Spleen (tissue), 7 donors: ENCODE measurements around the gene TTLL3.
"Not testable (repeated sequence)": the region's sequence is repeated elsewhere in the genome, so short reads cannot be mapped to it uniquely, and the experiment has no call there.

Experiments
- CTCF ChIP-seq, 11 experiments: fragments of 200-600 bp in 7 of 11; fragments of 450-650 bp in 4 of 11; sonication (generic) in 4 of 11; IDR thresholded peaks in 8 of 11; conservative IDR thresholded peaks in 3 of 11; 1 replicate in 7 of 11; 2 replicates in 4 of 11; pipeline versions ENCODE4 v1.4.0 to v1.8.0; 2016 to 2021; ENCODE audit warnings: antibody characterized with exemption in 11 of 11, inconsistent platforms in 4 of 11, mild to moderate bottlenecking in 1 of 11
- POLR2A ChIP-seq, 3 donors: fragments of 450-650 bp; IDR thresholded peaks; one replicate each; pipeline ENCODE4 v1.5.1; 2017; ENCODE audit warnings: antibody characterized with exemption in 3 of 3, mild to moderate bottlenecking in 1 of 3
- POLR2AphosphoS5 ChIP-seq, 3 donors: sonication (generic); formaldehyde crosslinking; IDR thresholded peaks; one replicate each; pipeline ENCODE4 v1.5.1; 2017; ENCODE audit warnings: antibody characterized with exemption in 3 of 3
- donor health status: DM: no; HTN: no; CAD: no; lungs with moderate emphysema.
- donor health status: DM: no; HTN: no; CAD: no.
- donor health status: DM: no; HTN: no; CAD: no.

GRCh38 chr3:9854291-9854940 is 44.4 kb downstream of the TTLL3 start:
- not testable (repeated sequence) for TF ChIP-seq CTCF (IDR thresholded peaks at IDR 0.05 in 8 of 11, conservative IDR thresholded peaks at IDR 0.05 in 3 of 11); POLR2A (IDR thresholded peaks at IDR 0.05); POLR2AphosphoS5 (IDR thresholded peaks at IDR 0.05)
